NCI-H774 (cell line): ENCODE results near the gene SRCAP.

Source experiments
- DNase-seq: peaks from one replicate; lab custom pipeline; 2025; lab: John Stamatoyannopoulos, UW

The SRCAP gene

GRCh38 chr16:30736995-30737793 lies 38.2 kb downstream of the SRCAP start:
- DNase-seq: no peak

- no peak for DNase-seq
These were observed 39.0 kb downstream of the SRCAP start for GRCh38 chr16:30737794-30738648.

GRCh38 chr16:30738984-30739951 lies 40.3 kb downstream of the SRCAP start:
- no peak for DNase-seq

- DNase-seq: peak; percentile 33
These were observed 41.6 kb downstream of the SRCAP start for GRCh38 chr16:30740364-30741251.

GRCh38 chr16:30741461-30741914 lies 42.5 kb downstream of the SRCAP start:
- DNase-seq: no peak

- no peak for DNase-seq
These were observed 44.7 kb downstream of the SRCAP start for GRCh38 chr16:30743716-30744115.

GRCh38 chr16:30744183-30744582 lies 45.2 kb downstream of the SRCAP start:
- DNase-seq: no peak

GRCh38 chr16:30745082-30745481 lies 46.1 kb downstream of the SRCAP start:
- DNase-seq: no peak

GRCh38 chr16:30746638-30747175 lies 47.7 kb downstream of the SRCAP start:
- DNase-seq: no peak

- DNase-seq: no peak
These were observed 48.4 kb downstream of the SRCAP start for GRCh38 chr16:30747331-30747730.

GRCh38 chr16:30747799-30748633 lies 49.0 kb downstream of the SRCAP start, which contains the start of gene PHKG2:
Gene PHKG2 (plus strand): TSS chr16:30748425. CDS start chr16:30748821, 396 bp downstream.
- peak; percentile 99 for DNase-seq

GRCh38 chr16:30748634-30749445 lies 49.9 kb downstream of the SRCAP start:
- no peak for DNase-seq

- DNase-seq: no peak
These were observed 51.2 kb downstream of the SRCAP start for GRCh38 chr16:30750201-30750600.

- DNase-seq: no peak
These were observed 52.0 kb downstream of the SRCAP start for GRCh38 chr16:30750876-30751465.

- DNase-seq: no peak
These were observed 54.6 kb downstream of the SRCAP start for GRCh38 chr16:30753596-30753995.

GRCh38 chr16:30755955-30756780 lies 57.2 kb downstream of the SRCAP start:
- DNase-seq: no peak

GRCh38 chr16:30756781-30757100 lies 57.8 kb downstream of the SRCAP start:
- DNase-seq: no peak
